ENCODE measurements around the gene ODAD3. TPM values are rescaled to one million over a fixed set of nuclear protein-coding genes. Genes with fewer than 3 reads are reported as not detected.

ODAD3 gene
- total and polyA plus RNA-seq, 2 donors (not counting 1 experiment from before 2014, with no cell fraction given), result 0.18 to 0.62 TPM

DNA sequence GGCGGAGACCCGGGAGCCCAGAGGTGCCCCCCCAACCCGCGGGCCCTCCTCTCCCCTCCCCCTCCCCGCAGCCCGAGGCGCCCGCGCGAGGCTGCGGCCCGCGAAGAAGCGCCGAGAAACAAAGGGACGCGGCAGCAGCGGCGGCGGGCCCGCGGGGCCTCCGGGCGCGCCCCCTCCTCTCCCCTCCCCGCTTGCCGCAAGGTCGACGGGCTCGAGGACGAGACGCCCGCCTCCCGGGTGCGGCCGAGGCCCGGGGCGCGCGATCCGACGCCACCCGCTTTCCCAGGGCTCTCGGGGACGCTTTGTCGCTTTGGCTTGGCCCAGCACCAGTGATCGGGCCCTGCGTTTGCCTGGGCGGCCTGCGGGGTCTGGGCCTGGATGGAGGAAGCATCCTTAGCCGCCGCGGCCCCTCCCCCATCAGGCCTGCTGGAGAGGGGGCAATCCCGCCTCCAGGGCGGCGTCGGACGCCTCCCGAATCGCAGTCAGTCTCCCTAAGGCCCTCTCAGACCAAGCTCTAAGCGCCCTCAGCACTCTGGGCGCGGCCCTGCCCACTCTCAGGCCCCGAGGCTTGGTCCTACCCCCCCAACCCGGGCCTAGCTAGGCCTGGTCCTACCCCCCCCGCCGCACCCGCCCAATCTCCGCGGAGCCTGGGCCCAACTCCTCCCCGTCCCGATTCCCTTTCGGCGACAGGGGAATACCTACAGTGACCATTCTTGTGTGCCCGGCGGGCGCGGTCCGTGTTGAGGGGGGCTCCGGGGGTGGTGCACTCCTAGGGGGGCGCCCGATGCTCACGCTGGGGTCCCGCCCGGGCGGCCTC lies 45.2 kb upstream of the ODAD3 start:
- Histone ChIP-seq H3K27ac (ENCODE audit: low read length in 2 of 2) (no peak overlapping the region), H3K4me1 (ENCODE audit: control insufficient read depth in 2 of 2, insufficient read depth in 2 of 2, low read length in 2 of 2) (peaks cover 37 to 42% of the 10 kb centered on the region in 2 donors), H3K4me3 (ENCODE audit: control extremely low read depth in 1 of 5, extremely low read depth in 1 of 5, insufficient read depth in 1 of 5, low read depth in 2 of 5, low read length in 4 of 5) (no peak overlapping the region), H4K20me1 (ENCODE audit: control insufficient read depth, insufficient read depth, low read length, poor library complexity, severe bottlenecking) (no peaks in the 10 kb centered on the region), H3K9me3 (ENCODE audit: control extremely low read depth in 1 of 3, control insufficient read depth in 2 of 3, insufficient read depth in 1 of 3, low read length in 2 of 3) (peaks cover 0 to 25% (median 0%) of the 10 kb centered on the region in 3 donors), H3K4me2 (replicated peaks; ENCODE audit: low read depth, low read length, poor library complexity, severe bottlenecking) (peak overlapping the region; percentile 89), H3K36me3 (replicated peaks in 1 of 2; ENCODE audit: control extremely low read depth in 1 of 2, control insufficient read depth in 1 of 2, extremely low read depth in 1 of 2, insufficient read depth in 2 of 2, low read length in 1 of 2) (peaks cover 0 to 2% of the 10 kb centered on the region in 2 experiments), H3K27me3 (replicated peaks in 1 of 4; ENCODE audit: control extremely low read depth in 1 of 4, control insufficient read depth in 3 of 4, insufficient read depth in 4 of 4, low read length in 3 of 4) (peaks cover 0 to 46% (median 25%) of the 10 kb centered on the region in 4 experiments), H3K79me2 (ENCODE audit: control insufficient read depth, insufficient read depth, low read length) (no peaks in the 10 kb centered on the region), H2AFZ (ENCODE audit: insufficient read depth, low read depth, low read length, poor library complexity, severe bottlenecking) (peak overlapping the region; percentile 22), H3K9ac (ENCODE audit: low read length) (no peak overlapping the region)
- intact Hi-C loops (cut with micrococcal nuclease), result loop anchor here (5.0 kb wide), 2 partner anchors 442 to 443 kb away; no protein-coding TSS in a partner anchor
- DNase-seq, result peak; percentile 43
- H3K27me3 Mint-ChIP-seq, result peaks cover 38% of the 10 kb centered on the region
- no peak overlapping the region for H3K27ac Mint-ChIP-seq
- WGBS (ENCODE audit: insufficient coverage), result 13% methylated on average over 81 of the region's 86 CpGs
- TF ChIP-seq EZH2 (IDR thresholded peaks at IDR 0.05; ENCODE audit: borderline replicate concordance, insufficient read depth, low read depth, low read length, poor library complexity, severe bottlenecking), result peak; percentile 52
- TF ChIP-seq, protein P1, sequence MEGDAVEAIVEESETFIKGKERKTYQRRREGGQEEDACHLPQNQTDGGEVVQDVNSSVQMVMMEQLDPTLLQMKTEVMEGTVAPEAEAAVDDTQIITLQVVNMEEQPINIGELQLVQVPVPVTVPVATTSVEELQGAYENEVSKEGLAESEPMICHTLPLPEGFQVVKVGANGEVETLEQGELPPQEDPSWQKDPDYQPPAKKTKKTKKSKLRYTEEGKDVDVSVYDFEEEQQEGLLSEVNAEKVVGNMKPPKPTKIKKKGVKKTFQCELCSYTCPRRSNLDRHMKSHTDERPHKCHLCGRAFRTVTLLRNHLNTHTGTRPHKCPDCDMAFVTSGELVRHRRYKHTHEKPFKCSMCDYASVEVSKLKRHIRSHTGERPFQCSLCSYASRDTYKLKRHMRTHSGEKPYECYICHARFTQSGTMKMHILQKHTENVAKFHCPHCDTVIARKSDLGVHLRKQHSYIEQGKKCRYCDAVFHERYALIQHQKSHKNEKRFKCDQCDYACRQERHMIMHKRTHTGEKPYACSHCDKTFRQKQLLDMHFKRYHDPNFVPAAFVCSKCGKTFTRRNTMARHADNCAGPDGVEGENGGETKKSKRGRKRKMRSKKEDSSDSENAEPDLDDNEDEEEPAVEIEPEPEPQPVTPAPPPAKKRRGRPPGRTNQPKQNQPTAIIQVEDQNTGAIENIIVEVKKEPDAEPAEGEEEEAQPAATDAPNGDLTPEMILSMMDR (IDR thresholded peaks at IDR 0.05), result no peak
- CTCF ChIA-PET, result interaction anchor here (1.2 to 3.4 kb wide), 3 partner anchors 97 to 188 kb away, joined by 3 to 38 read pairs (median 25); partner anchors contain the start of gene EPOR
- no peaks in the 10 kb centered on the region for H3K9me3 Mint-ChIP-seq (ENCODE audit: insufficient read depth)
- POLR2A ChIA-PET, result interaction anchor here (0.9 kb wide), 1 partner anchor 96 kb away, joined by 5 read pairs; the partner anchor contains the start of gene EPOR
- no peak for ATAC-seq (ENCODE audit: low read depth)
- H3K4me1 Mint-ChIP-seq, result peaks cover 26% of the 10 kb centered on the region
- no peak overlapping the region for H3K4me3 Mint-ChIP-seq
